HL-60 (cell line): ENCODE measurements around the gene PSIP1.
A peak's percentile ranks its signal among the peaks of the same experiment; 100 is the strongest.

Source experiments
- DNase-seq, 2 experiments: peaks; one replicate each; pipeline ENCODE4 v3.0.0-alpha.2; 2010 to 2020; ENCODE audit warnings: low read depth in 1 of 2, low spot score in 1 of 2
- H3K27ac ChIP-seq: fragments of 250-450 bp; sonication (Bioruptor Pico); replicated peaks from 2 replicates; pipeline ENCODE4 v1.5.1; 2020; ENCODE audit warnings: mild to moderate bottlenecking, moderate library complexity
- H3K27me3 ChIP-seq: fragments of 250-450 bp; sonication (Bioruptor Pico); 2 replicates; pipeline ENCODE4 v1.5.1; 2021; ENCODE audit warnings: mild to moderate bottlenecking, moderate library complexity; ENCODE audit not compliant: insufficient read depth, poor library complexity, severe bottlenecking
- H3K4me3 ChIP-seq: replicated peaks from 2 replicates; pipeline ENCODE4 v1.5.1; 2011; ENCODE audit warnings: mild to moderate bottlenecking, control low read depth, low read length; ENCODE audit not compliant: insufficient read depth
- CTCF ChIP-seq: IDR thresholded peaks from one replicate; pipeline ENCODE4 v1.5.1; 2011; ENCODE audit warnings: low read length, control low read depth, inconsistent platforms; ENCODE audit not compliant: insufficient read depth
- GABPA ChIP-seq: IDR thresholded peaks from 2 replicates; pipeline ENCODE4 v1.6.1; 2012; ENCODE audit warnings: low read depth
- POLR2AphosphoS5 ChIP-seq: IDR thresholded peaks from 2 replicates; pipeline ENCODE4 v1.6.1; 2012; ENCODE audit warnings: low read depth
- REST ChIP-seq: IDR thresholded peaks from 2 replicates; pipeline ENCODE4 v1.6.1; 2012; ENCODE audit warnings: low read depth; ENCODE audit not compliant: insufficient replicate concordance
- SPI1 ChIP-seq: IDR thresholded peaks from 2 replicates; pipeline ENCODE4 v1.6.1; 2012; ENCODE audit warnings: low read depth, mild to moderate bottlenecking, borderline replicate concordance
- long read RNA-seq: library from polyadenylated mRNA; unstranded; transcript quantifications from one replicate; pipeline ENCODE4 v2.0.0, GENCODE V29; 2020

PSIP1 gene
- long read RNA-seq, transcript PSIP1-204 (16 exons, 3,364 nt) = major isoform, 14 of 48 reads
- long read RNA-seq, partial matches to known transcripts = 21 of 48 reads
- long read RNA-seq, other reads (novel, unspliced or antisense) = 9 of 48 reads

GRCh38 chr9:15510789-15511575, at the start of gene PSIP1:
Gene PSIP1 (minus strand): TSS chr9:15510970. CDS start chr9:15510188, 782 bp downstream.
- TF ChIP-seq SPI1 = no peak
- TF ChIP-seq REST = no peak
- no peak for TF ChIP-seq CTCF
- TF ChIP-seq GABPA = no peak
- peak; percentile 48; the same call in 1 of the 2 replicates for TF ChIP-seq POLR2AphosphoS5
- H3K27me3 ChIP-seq = no peaks in the 10 kb centered on the region
- peak within 1 kb of the TSS; percentile 97 for H3K27ac ChIP-seq
- DNase-seq = peak; percentile 32 to 72
- peak within 1 kb of the TSS; percentile 77 for H3K4me3 ChIP-seq

- peak overlapping the region; percentile 81 for H3K27ac ChIP-seq
- H3K27me3 ChIP-seq = no peaks in the 10 kb centered on the region
- H3K4me3 ChIP-seq = peak overlapping the region; percentile 59
- no peak for TF ChIP-seq POLR2AphosphoS5
- TF ChIP-seq REST = no peak
- no peak for TF ChIP-seq GABPA
- TF ChIP-seq SPI1 = no peak
- no peak for TF ChIP-seq CTCF
- no peak for DNase-seq
Measured at GRCh38 chr9:15553528-15553898, 42.7 kb upstream of the PSIP1 start.

- Histone ChIP-seq H3K27ac (peak within 1 kb of the TSS; percentile 81), H3K27me3 (no peaks in the 10 kb centered on the region), H3K4me3 (peak within 1 kb of the TSS; percentile 59)
- TF ChIP-seq POLR2AphosphoS5 = peak; percentile 58; the same call in 1 of the 2 replicates
- TF ChIP-seq GABPA = no peak
- DNase-seq = peak; percentile 57 to 84
Measured at GRCh38 chr9:15552636-15553527, 42.1 kb upstream of the PSIP1 start, which contains the start of gene CCDC171. Gene CCDC171 (plus strand): TSS chr9:15553043. CDS start chr9:15564089, 11,046 bp downstream.

- Histone ChIP-seq H3K27me3 (no peaks in the 10 kb centered on the region), H3K27ac (no peak overlapping the region), H3K4me3 (no peak overlapping the region)
- DNase-seq = no peak
- TF ChIP-seq CTCF (no peak), REST (no peak), POLR2AphosphoS5 (no peak)
Measured at GRCh38 chr9:15549611-15550010, 38.8 kb upstream of the PSIP1 start.
